Transverse colon (tissue), 3 donors: ENCODE measurements around the gene STK40.

Source experiments
- EP300 ChIP-seq: sonication (generic); formaldehyde crosslinking; IDR thresholded peaks from one replicate; pipeline ENCODE4 v1.6.1; 2017; ENCODE audit warnings: antibody characterized with exemption, low read depth
- TF ChIP-seq, protein P1 (sequence below), 5 experiments: fragments of 200-600 bp in 3 of 5; fragments of 450-650 bp in 2 of 5; sonication (generic) in 3 of 5; IDR thresholded peaks; 1 replicate in 2 of 5; 2 replicates in 3 of 5; pipeline ENCODE4 v1.5.1; 2016 to 2017; ENCODE audit warnings: antibody characterized with exemption in 5 of 5, inconsistent platforms in 3 of 5, mild to moderate bottlenecking in 2 of 5, moderate library complexity in 1 of 5

DNA sequence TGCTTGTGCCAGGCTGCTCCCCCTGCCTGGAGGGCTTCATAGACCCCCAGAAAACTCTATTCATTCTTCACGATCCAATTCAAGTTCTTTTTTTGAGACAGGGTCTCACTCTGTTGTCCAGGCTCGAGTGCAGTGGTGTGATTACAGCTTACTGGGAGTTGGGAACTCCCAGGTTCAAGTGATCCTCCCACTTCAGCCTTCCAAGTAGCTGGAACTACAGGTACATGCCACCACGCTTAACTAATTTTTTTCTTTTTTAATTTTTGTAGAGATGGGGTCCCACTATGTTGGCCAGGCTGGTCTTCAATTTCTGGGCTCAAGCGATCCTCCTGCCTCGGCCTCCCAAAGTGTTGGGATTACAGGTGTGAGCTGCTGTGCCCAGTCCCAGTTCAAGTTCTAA lies 4.3 kb downstream of the STK40 start:
- TF ChIP-seq, protein P1, sequence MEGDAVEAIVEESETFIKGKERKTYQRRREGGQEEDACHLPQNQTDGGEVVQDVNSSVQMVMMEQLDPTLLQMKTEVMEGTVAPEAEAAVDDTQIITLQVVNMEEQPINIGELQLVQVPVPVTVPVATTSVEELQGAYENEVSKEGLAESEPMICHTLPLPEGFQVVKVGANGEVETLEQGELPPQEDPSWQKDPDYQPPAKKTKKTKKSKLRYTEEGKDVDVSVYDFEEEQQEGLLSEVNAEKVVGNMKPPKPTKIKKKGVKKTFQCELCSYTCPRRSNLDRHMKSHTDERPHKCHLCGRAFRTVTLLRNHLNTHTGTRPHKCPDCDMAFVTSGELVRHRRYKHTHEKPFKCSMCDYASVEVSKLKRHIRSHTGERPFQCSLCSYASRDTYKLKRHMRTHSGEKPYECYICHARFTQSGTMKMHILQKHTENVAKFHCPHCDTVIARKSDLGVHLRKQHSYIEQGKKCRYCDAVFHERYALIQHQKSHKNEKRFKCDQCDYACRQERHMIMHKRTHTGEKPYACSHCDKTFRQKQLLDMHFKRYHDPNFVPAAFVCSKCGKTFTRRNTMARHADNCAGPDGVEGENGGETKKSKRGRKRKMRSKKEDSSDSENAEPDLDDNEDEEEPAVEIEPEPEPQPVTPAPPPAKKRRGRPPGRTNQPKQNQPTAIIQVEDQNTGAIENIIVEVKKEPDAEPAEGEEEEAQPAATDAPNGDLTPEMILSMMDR (IDR thresholded peaks at IDR 0.05) = no peak
- no peak for TF ChIP-seq EP300
